Measurements from ENCODE around the gene ZC3H18. TPM values are rescaled to one million over a fixed set of nuclear protein-coding genes. Genes with fewer than 3 reads are reported as not detected.

Gene ZC3H18
- total and polyA plus RNA-seq, 2 experiments from 2014 or later = 16.8 to 37.1 TPM

DNA sequence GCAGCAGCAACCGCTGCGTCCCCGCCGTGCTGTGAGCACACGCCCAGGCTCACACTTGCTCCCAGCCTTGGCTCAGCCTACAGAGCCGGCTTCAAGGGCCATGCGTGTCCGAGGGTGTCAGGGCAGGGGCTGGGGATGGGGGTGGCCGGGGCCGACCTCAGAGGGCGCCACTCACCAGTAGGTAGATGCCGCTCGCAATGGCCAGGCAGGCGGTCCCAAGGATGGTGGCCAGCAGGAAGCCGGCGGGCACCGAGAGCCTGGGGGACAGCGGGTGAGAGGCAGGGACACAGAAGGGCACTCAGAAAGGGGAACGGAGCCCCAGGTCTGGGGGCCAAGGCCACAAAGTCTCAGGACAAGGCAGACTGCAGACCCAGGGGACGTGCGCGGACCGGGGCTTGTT is 75.7 kb downstream of the ZC3H18 start:
- Histone ChIP-seq H3K9me2 (replicated peaks; ENCODE audit: insufficient read depth) (no peaks in the 10 kb centered on the region), H4K20me1 (ENCODE audit: insufficient read depth, poor library complexity, severe bottlenecking) (peaks cover 6% of the 10 kb centered on the region), H3K36me3 (replicated peaks; ENCODE audit: insufficient read depth, low read depth) (no peaks in the 10 kb centered on the region), H2AFZ (no peak overlapping the region), H3K4me1 (ENCODE audit: insufficient read depth) (peaks cover 6% of the 10 kb centered on the region), H3K27ac (no peak overlapping the region), H3K9me3 (ENCODE audit: low read depth) (no peaks in the 10 kb centered on the region), H3K4me3 (no peak overlapping the region), H3K27me3 (no peaks in the 10 kb centered on the region), H3K4me2 (no peak overlapping the region), H3K79me2 (peaks cover 15% of the 10 kb centered on the region)
- WGBS (ENCODE audit: low lambda C conversion rate, missing lambda C conversion rate) = 96% methylated on average over 21 of the region's 23 CpGs
- no peak for TF ChIP-seq EZH2phosphoT487 (IDR thresholded peaks at IDR 0.05; ENCODE audit: low read depth, severe bottlenecking, unreplicated experiment)
- TF ChIP-seq, protein P1, sequence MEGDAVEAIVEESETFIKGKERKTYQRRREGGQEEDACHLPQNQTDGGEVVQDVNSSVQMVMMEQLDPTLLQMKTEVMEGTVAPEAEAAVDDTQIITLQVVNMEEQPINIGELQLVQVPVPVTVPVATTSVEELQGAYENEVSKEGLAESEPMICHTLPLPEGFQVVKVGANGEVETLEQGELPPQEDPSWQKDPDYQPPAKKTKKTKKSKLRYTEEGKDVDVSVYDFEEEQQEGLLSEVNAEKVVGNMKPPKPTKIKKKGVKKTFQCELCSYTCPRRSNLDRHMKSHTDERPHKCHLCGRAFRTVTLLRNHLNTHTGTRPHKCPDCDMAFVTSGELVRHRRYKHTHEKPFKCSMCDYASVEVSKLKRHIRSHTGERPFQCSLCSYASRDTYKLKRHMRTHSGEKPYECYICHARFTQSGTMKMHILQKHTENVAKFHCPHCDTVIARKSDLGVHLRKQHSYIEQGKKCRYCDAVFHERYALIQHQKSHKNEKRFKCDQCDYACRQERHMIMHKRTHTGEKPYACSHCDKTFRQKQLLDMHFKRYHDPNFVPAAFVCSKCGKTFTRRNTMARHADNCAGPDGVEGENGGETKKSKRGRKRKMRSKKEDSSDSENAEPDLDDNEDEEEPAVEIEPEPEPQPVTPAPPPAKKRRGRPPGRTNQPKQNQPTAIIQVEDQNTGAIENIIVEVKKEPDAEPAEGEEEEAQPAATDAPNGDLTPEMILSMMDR (IDR thresholded peaks at IDR 0.05; ENCODE audit: poor library complexity) = no peak
- TF ChIP-seq EZH2 (IDR thresholded peaks at IDR 0.05; ENCODE audit: borderline replicate concordance) = no peak
- DNase-seq (ENCODE audit: low spot score) = no peak

GRCh38 chr16:88646345-88647034 is 76.3 kb downstream of the ZC3H18 start:
- no peak for DNase-seq (ENCODE audit: low spot score)
- Histone ChIP-seq H3K27ac (no peak overlapping the region), H3K4me2 (no peak overlapping the region), H2AFZ (no peak overlapping the region), H3K4me3 (no peak overlapping the region), H3K27me3 (no peaks in the 10 kb centered on the region), H3K9me3 (ENCODE audit: low read depth) (no peaks in the 10 kb centered on the region), H3K9me2 (replicated peaks; ENCODE audit: insufficient read depth) (no peaks in the 10 kb centered on the region), H4K20me1 (ENCODE audit: insufficient read depth, poor library complexity, severe bottlenecking) (peaks cover 6% of the 10 kb centered on the region), H3K36me3 (replicated peaks; ENCODE audit: insufficient read depth, low read depth) (no peaks in the 10 kb centered on the region), H3K79me2 (peaks cover 15% of the 10 kb centered on the region), H3K4me1 (ENCODE audit: insufficient read depth) (peaks cover 11% of the 10 kb centered on the region)
- TF ChIP-seq, protein P1 (IDR thresholded peaks at IDR 0.05; ENCODE audit: poor library complexity) = no peak
- TF ChIP-seq EZH2 (IDR thresholded peaks at IDR 0.05; ENCODE audit: borderline replicate concordance) (no peak), EZH2phosphoT487 (IDR thresholded peaks at IDR 0.05; ENCODE audit: low read depth, severe bottlenecking, unreplicated experiment) (no peak)
- WGBS (ENCODE audit: low lambda C conversion rate, missing lambda C conversion rate) = 95% methylated on average over 28 of the region's 28 CpGs

- no peaks in the 10 kb centered on the region for H3K27me3 ChIP-seq
- peaks cover 15% of the 10 kb centered on the region for H3K79me2 ChIP-seq
- no peak overlapping the region for H3K4me3 ChIP-seq
- H3K27ac ChIP-seq = no peak overlapping the region
- DNase-seq (ENCODE audit: low spot score) = no peak
- peaks cover 6% of the 10 kb centered on the region for H4K20me1 ChIP-seq (ENCODE audit: insufficient read depth, poor library complexity, severe bottlenecking)
- TF ChIP-seq EZH2phosphoT487 (IDR thresholded peaks at IDR 0.05; ENCODE audit: low read depth, severe bottlenecking, unreplicated experiment) = no peak
- TF ChIP-seq, protein P1 (IDR thresholded peaks at IDR 0.05; ENCODE audit: poor library complexity) = no peak
- no peak overlapping the region for H3K4me2 ChIP-seq
- H3K36me3 ChIP-seq (replicated peaks; ENCODE audit: insufficient read depth, low read depth) = no peaks in the 10 kb centered on the region
- peaks cover 15% of the 10 kb centered on the region for H3K4me1 ChIP-seq (ENCODE audit: insufficient read depth)
- 97% methylated on average over 16 of the region's 22 CpGs for WGBS (ENCODE audit: low lambda C conversion rate, missing lambda C conversion rate)
- no peaks in the 10 kb centered on the region for H3K9me3 ChIP-seq (ENCODE audit: low read depth)
- H3K9me2 ChIP-seq (replicated peaks; ENCODE audit: insufficient read depth) = no peaks in the 10 kb centered on the region
- no peak overlapping the region for H2AFZ ChIP-seq
Observed at GRCh38 chr16:88647178-88648070, 77.2 kb downstream of the ZC3H18 start.
